Measurements from ENCODE around the gene FAM187B.

Gene FAM187B

GRCh38 chr19:35264268-35265125 lies 36.0 kb upstream of the FAM187B start:
- POLR2A ChIA-PET: interaction anchor here (1.0 to 1.2 kb wide), 2 partner anchors 9 to 110 kb away, joined by 3 to 6 read pairs; partner anchors contain the start of gene FXYD5
- DNase-seq (ENCODE audit: extremely low spot score): no peak
- CTCF ChIA-PET: interaction anchor here (0.5 kb wide), 1 partner anchor 53 kb away, joined by 7 read pairs; no protein-coding TSS in a partner anchor
- TF ChIP-seq ARNT (IDR thresholded peaks at IDR 0.05) (no peak), SUZ12 (IDR thresholded peaks at IDR 0.05) (no peak), FOXM1 (IDR thresholded peaks at IDR 0.05; ENCODE audit: borderline replicate concordance) (no peak), FOXK2 (IDR thresholded peaks at IDR 0.05) (no peak), SP1 (IDR thresholded peaks at IDR 0.05) (no peak), FOXA1 (IDR thresholded peaks at IDR 0.05) (no peak), LEF1 (IDR thresholded peaks at IDR 0.05; ENCODE audit: borderline replicate concordance) (no peak), L3MBTL2 (conservative IDR thresholded peaks at IDR 0.05) (no peak), HDGF (IDR thresholded peaks at IDR 0.05; ENCODE audit: borderline replicate concordance) (no peak), PKNOX1 (IDR thresholded peaks at IDR 0.05) (no peak)

GRCh38 chr19:35262101-35262761 lies 33.7 kb upstream of the FAM187B start:
- TF ChIP-seq L3MBTL2 (conservative IDR thresholded peaks at IDR 0.05) (no peak), ZNF384 (IDR thresholded peaks at IDR 0.05) (no peak), ELF4 (IDR thresholded peaks at IDR 0.05) (no peak), SP1 (IDR thresholded peaks at IDR 0.05) (no peak), FOXA1 (IDR thresholded peaks at IDR 0.05) (no peak), CTBP1 (IDR thresholded peaks at IDR 0.05; ENCODE audit: borderline replicate concordance) (no peak), BHLHE40 (IDR thresholded peaks at IDR 0.05; ENCODE audit: borderline replicate concordance) (no peak), TARDBP (IDR thresholded peaks at IDR 0.05) (no peak), PKNOX1 (IDR thresholded peaks at IDR 0.05) (no peak), NFRKB (IDR thresholded peaks at IDR 0.05) (no peak)
- CTCF ChIA-PET: no interaction called here
- POLR2A ChIA-PET: interaction anchor here (1.6 kb wide), 1 partner anchor 11 kb away, joined by 5 read pairs; no protein-coding TSS in a partner anchor
- DNase-seq (ENCODE audit: extremely low spot score): no peak

- TF ChIP-seq PKNOX1 (IDR thresholded peaks at IDR 0.05) (no peak), CTBP1 (IDR thresholded peaks at IDR 0.05; ENCODE audit: borderline replicate concordance) (no peak), BHLHE40 (IDR thresholded peaks at IDR 0.05; ENCODE audit: borderline replicate concordance) (no peak), FOXM1 (IDR thresholded peaks at IDR 0.05; ENCODE audit: borderline replicate concordance) (no peak), ELF4 (IDR thresholded peaks at IDR 0.05) (no peak), FOXK2 (IDR thresholded peaks at IDR 0.05) (no peak), HDGF (IDR thresholded peaks at IDR 0.05; ENCODE audit: borderline replicate concordance) (no peak), L3MBTL2 (conservative IDR thresholded peaks at IDR 0.05) (no peak), SUZ12 (IDR thresholded peaks at IDR 0.05) (no peak), SP1 (IDR thresholded peaks at IDR 0.05) (no peak), FOXA1 (IDR thresholded peaks at IDR 0.05) (no peak), LEF1 (IDR thresholded peaks at IDR 0.05; ENCODE audit: borderline replicate concordance) (no peak), ZNF384 (IDR thresholded peaks at IDR 0.05) (no peak), NFRKB (IDR thresholded peaks at IDR 0.05) (no peak), ARNT (IDR thresholded peaks at IDR 0.05) (no peak), TARDBP (IDR thresholded peaks at IDR 0.05) (no peak)
- ChIA-PET CTCF (no interaction called here), POLR2A (interaction anchor here (1.6 kb wide), 1 partner anchor 11 kb away, joined by 5 read pairs; no protein-coding TSS in a partner anchor)
- DNase-seq (ENCODE audit: extremely low spot score): no peak
These were observed 33.0 kb upstream of the FAM187B start for GRCh38 chr19:35261356-35262100.

- POLR2A ChIA-PET: interaction anchor here (1.6 kb wide), 1 partner anchor 10 kb away, joined by 5 read pairs; no protein-coding TSS in a partner anchor
- no peak for DNase-seq (ENCODE audit: extremely low spot score)
- CTCF ChIA-PET: no interaction called here
- TF ChIP-seq HDGF (IDR thresholded peaks at IDR 0.05; ENCODE audit: borderline replicate concordance) (no peak), SP1 (IDR thresholded peaks at IDR 0.05) (no peak), LEF1 (IDR thresholded peaks at IDR 0.05; ENCODE audit: borderline replicate concordance) (no peak), NFRKB (IDR thresholded peaks at IDR 0.05) (no peak), ELF4 (IDR thresholded peaks at IDR 0.05) (no peak), BHLHE40 (IDR thresholded peaks at IDR 0.05; ENCODE audit: borderline replicate concordance) (no peak), FOXA1 (IDR thresholded peaks at IDR 0.05) (no peak), PKNOX1 (IDR thresholded peaks at IDR 0.05) (no peak), L3MBTL2 (conservative IDR thresholded peaks at IDR 0.05) (no peak), FOXK2 (IDR thresholded peaks at IDR 0.05) (no peak), TARDBP (IDR thresholded peaks at IDR 0.05) (no peak), FOXM1 (IDR thresholded peaks at IDR 0.05; ENCODE audit: borderline replicate concordance) (no peak), ZNF384 (IDR thresholded peaks at IDR 0.05) (no peak), ARNT (IDR thresholded peaks at IDR 0.05) (no peak), SUZ12 (IDR thresholded peaks at IDR 0.05) (no peak), CTBP1 (IDR thresholded peaks at IDR 0.05; ENCODE audit: borderline replicate concordance) (no peak)
These were observed 32.3 kb upstream of the FAM187B start for GRCh38 chr19:35260694-35261304.

All from HEK293T (cell line).